H1 (cell line): ENCODE results near the gene PEAK1. TPM values are rescaled to one million over a fixed set of nuclear protein-coding genes. Genes with fewer than 3 reads are reported as not detected.

Experiments used
- CTCF ChIA-PET: fragments of 300-600 bp; sonication (Branson Sonifier 250); formaldehyde crosslinking; loops from one replicate; lab custom pipeline; 2021; ENCODE audit not compliant: partially characterized antibody; lab: Charles Lee
- POLR2A ChIA-PET: fragments of 300-600 bp; sonication (Branson Sonifier 250); formaldehyde crosslinking; loops from one replicate; lab custom pipeline; 2021; ENCODE audit warnings: inconsistent platforms; ENCODE audit not compliant: partially characterized antibody; lab: Charles Lee
- DNase-seq, 2 experiments: peaks; one replicate each; pipeline versions ENCODE4 v3.0.0 to v3.0.0-alpha.2; 2010 to 2022; ENCODE audit warnings: low spot score in 2 of 2, low read depth in 1 of 2, mixed read lengths in 1 of 2
- FAIRE-seq: peaks from 2 replicates; lab custom pipeline; 2011; peaks lifted over from hg19 to GRCh38; lab: Jason Lieb, UNC
- H2AFZ ChIP-seq: 2 replicates; pipeline ENCODE4 v1.8.1; 2012; ENCODE audit warnings: low read length, inconsistent platforms
- H2AK5ac ChIP-seq: 2 replicates; pipeline ENCODE4 v1.6.1; 2013; ENCODE audit warnings: low read depth, low read length
- H2BK120ac ChIP-seq: replicated peaks from 2 replicates; pipeline ENCODE3; 2013; ENCODE audit warnings: low read depth, low read length, inconsistent platforms
- H2BK12ac ChIP-seq: 2 replicates; pipeline ENCODE4 v1.6.1; 2013; ENCODE audit warnings: low read depth, low read length
- H2BK15ac ChIP-seq: 2 replicates; pipeline ENCODE4 v1.6.1; 2013; ENCODE audit warnings: low read length
- H2BK20ac ChIP-seq: 2 replicates; pipeline ENCODE4 v1.6.1; 2013; ENCODE audit warnings: low read length
- H2BK5ac ChIP-seq: 2 replicates; pipeline ENCODE4 v1.6.1; 2013; ENCODE audit warnings: low read depth, low read length
- H3K14ac ChIP-seq: 2 replicates; pipeline ENCODE4 v1.6.1; 2013; ENCODE audit warnings: inconsistent platforms; ENCODE audit not compliant: insufficient read length
- H3K18ac ChIP-seq: 2 replicates; pipeline ENCODE4 v1.6.1; 2013; ENCODE audit warnings: low read length; ENCODE audit errors: extremely low read depth
- H3K23ac ChIP-seq: 2 replicates; pipeline ENCODE4 v1.6.1; 2013; ENCODE audit warnings: inconsistent platforms; ENCODE audit not compliant: insufficient read length
- H3K23me2 ChIP-seq: 2 replicates; pipeline ENCODE4 v1.6.1; 2013; ENCODE audit warnings: low read depth, low read length
- H3K27ac ChIP-seq: 2 replicates; pipeline ENCODE4 v1.6.1; 2011; ENCODE audit warnings: low read depth, low read length, inconsistent platforms
- H3K27me3 ChIP-seq, 4 experiments: replicated peaks in 1 of 4; 1 replicate in 1 of 4; 2 replicates in 3 of 4; pipeline versions ENCODE4 v1.6.1 to v1.8.1; 2011 to 2013; ENCODE audit warnings: low read length in 3 of 4, mild to moderate bottlenecking in 3 of 4, inconsistent platforms in 2 of 4, mixed read lengths in 2 of 4, moderate library complexity in 1 of 4; ENCODE audit not compliant: control insufficient read depth in 3 of 4, insufficient read depth in 3 of 4; ENCODE audit errors: extremely low read depth in 1 of 4
- H3K36me3 ChIP-seq, 4 experiments: 2 replicates each; pipeline versions ENCODE4 v1.6.1 to v1.8.1; 2011 to 2013; ENCODE audit warnings: mild to moderate bottlenecking in 4 of 4, low read length in 3 of 4, moderate library complexity in 2 of 4, control low read depth in 1 of 4, inconsistent platforms in 1 of 4; ENCODE audit not compliant: insufficient read depth in 4 of 4, control insufficient read depth in 2 of 4
- H3K4ac ChIP-seq: replicated peaks from 2 replicates; pipeline ENCODE3; 2013; ENCODE audit warnings: low read length, low read depth, mixed read lengths, inconsistent platforms; ENCODE audit not compliant: insufficient read length
- H3K4me1 ChIP-seq, 4 experiments: replicated peaks in 1 of 4; 1 replicate in 1 of 4; 2 replicates in 3 of 4; pipeline versions ENCODE4 v1.6.1 to v1.8.1; 2011 to 2013; ENCODE audit warnings: low read length in 3 of 4, inconsistent platforms in 2 of 4, mixed read lengths in 1 of 4; ENCODE audit not compliant: insufficient read depth in 4 of 4, control insufficient read depth in 3 of 4
- H3K4me2 ChIP-seq, 2 experiments: 2 replicates each; pipeline versions ENCODE4 v1.6.1 to v1.8.1; 2011 to 2013; ENCODE audit warnings: low read depth in 2 of 2, low read length in 2 of 2, control low read depth in 1 of 2, inconsistent platforms in 1 of 2, mild to moderate bottlenecking in 1 of 2; ENCODE audit not compliant: insufficient read depth in 1 of 2
- H3K4me3 ChIP-seq, 4 experiments: fragments of 200-600, 300-600 bp in 1 of 4; sonication (generic), shearing (Covaris generic), sonication (Bioruptor Twin) in 1 of 4; 2 replicates each; pipeline versions ENCODE4 v1.5.1 to v1.8.1; 2011 to 2016; ENCODE audit warnings: low read length in 4 of 4, low read depth in 3 of 4, control low read depth in 2 of 4, inconsistent platforms in 2 of 4, mild to moderate bottlenecking in 2 of 4, mixed read lengths in 1 of 4, moderate library complexity in 1 of 4; ENCODE audit not compliant: insufficient read depth in 2 of 4; ENCODE audit errors: extremely low read depth in 1 of 4
- H3K56ac ChIP-seq: replicated peaks from 2 replicates; pipeline ENCODE3; 2013; ENCODE audit warnings: low read depth, mild to moderate bottlenecking, mixed read lengths, low read length, inconsistent platforms; ENCODE audit not compliant: insufficient read length
- H3K79me1 ChIP-seq: 2 replicates; pipeline ENCODE4 v1.6.1; 2013; ENCODE audit warnings: low read depth, low read length, control low read depth
- H3K79me2 ChIP-seq, 2 experiments: 2 replicates each; pipeline versions ENCODE4 v1.6.1 to v1.8.1; 2012 to 2013; ENCODE audit warnings: low read length in 2 of 2, mild to moderate bottlenecking in 2 of 2, inconsistent platforms in 1 of 2; ENCODE audit not compliant: insufficient read depth in 2 of 2, control insufficient read depth in 1 of 2
- H3K9ac ChIP-seq, 4 experiments: replicated peaks in 1 of 4; 1 replicate in 1 of 4; 2 replicates in 3 of 4; pipeline versions ENCODE4 v1.6.1 to v1.8.1; 2011 to 2013; ENCODE audit warnings: low read depth in 3 of 4, low read length in 3 of 4, control low read depth in 2 of 4, mild to moderate bottlenecking in 2 of 4, moderate library complexity in 2 of 4, inconsistent platforms in 1 of 4; ENCODE audit errors: extremely low read depth in 1 of 4
- H3K9me3 ChIP-seq, 2 experiments: 2 replicates each; pipeline versions ENCODE4 v1.6.1 to v1.8.1; 2012 to 2013; ENCODE audit warnings: mild to moderate bottlenecking in 2 of 2, moderate library complexity in 2 of 2, control low read depth in 1 of 2, inconsistent platforms in 1 of 2, low read depth in 1 of 2, low read length in 1 of 2, mixed read lengths in 1 of 2; ENCODE audit not compliant: insufficient read depth in 2 of 2
- H4K20me1 ChIP-seq, 2 experiments: replicated peaks in 1 of 2; 2 replicates each; pipeline versions ENCODE3 to v1.8.1; 2011 to 2013; ENCODE audit warnings: inconsistent platforms in 2 of 2, low read length in 2 of 2, mild to moderate bottlenecking in 1 of 2; ENCODE audit not compliant: insufficient read depth in 2 of 2, control insufficient read depth in 1 of 2
- H4K5ac ChIP-seq: 2 replicates; pipeline ENCODE4 v1.6.1; 2013; ENCODE audit warnings: low read length, low read depth, mixed read lengths, inconsistent platforms; ENCODE audit not compliant: insufficient read length
- H4K8ac ChIP-seq: 2 replicates; pipeline ENCODE4 v1.8.0; 2013; ENCODE audit warnings: mild to moderate bottlenecking, moderate library complexity, low read length, inconsistent platforms; ENCODE audit not compliant: insufficient read depth; ENCODE audit errors: extremely low read depth
- H4K91ac ChIP-seq: replicated peaks from 2 replicates; pipeline ENCODE3; 2013; ENCODE audit warnings: low read length, mixed read lengths, inconsistent platforms; ENCODE audit not compliant: insufficient read length
- BACH1 ChIP-seq: IDR thresholded peaks from 2 replicates; pipeline ENCODE4 v1.6.1; 2012; ENCODE audit warnings: low read length, improper control_type of control experiment
- BCL11A ChIP-seq, 2 experiments: IDR thresholded peaks; one replicate each; pipeline ENCODE4 v1.6.1; 2011; ENCODE audit warnings: low read depth in 2 of 2, low read length in 2 of 2, mild to moderate bottlenecking in 2 of 2
- CHD2 ChIP-seq: IDR thresholded peaks from 2 replicates; pipeline ENCODE4 v1.6.1; 2012; ENCODE audit warnings: low read length, improper control_type of control experiment
- CREB1 ChIP-seq: IDR thresholded peaks from 2 replicates; pipeline ENCODE4 v1.6.1; 2012; ENCODE audit warnings: inconsistent platforms
- CTBP2 ChIP-seq: IDR thresholded peaks from 2 replicates; pipeline ENCODE4 v1.7.0; 2011; ENCODE audit warnings: borderline replicate concordance, mild to moderate bottlenecking, moderate library complexity, mixed read lengths, low read length; ENCODE audit not compliant: insufficient read depth, insufficient read length
- EP300 ChIP-seq, 2 experiments: IDR thresholded peaks; 1 replicate in 1 of 2; 2 replicates in 1 of 2; pipeline ENCODE4 v1.6.1; 2011 to 2012; ENCODE audit warnings: low read depth in 2 of 2, low read length in 2 of 2, mild to moderate bottlenecking in 2 of 2, borderline replicate concordance in 1 of 2, inconsistent platforms in 1 of 2, moderate library complexity in 1 of 2
- HDAC2 ChIP-seq, 2 experiments: fragments of 300-600 bp in 1 of 2; sonication (generic) in 1 of 2; IDR thresholded peaks; 2 replicates each; pipeline ENCODE4 v1.6.1; 2011 to 2012; ENCODE audit warnings: low read depth in 2 of 2, low read length in 2 of 2, mild to moderate bottlenecking in 2 of 2, moderate library complexity in 2 of 2, borderline replicate concordance in 1 of 2, inconsistent platforms in 1 of 2
- KDM1A ChIP-seq: fragments of 200-600, 300-600 bp; sonication (generic); IDR thresholded peaks from 2 replicates; pipeline ENCODE4 v1.7.1; 2016; ENCODE audit warnings: mild to moderate bottlenecking, low read length, borderline replicate concordance
- MAFK ChIP-seq: IDR thresholded peaks from 2 replicates; pipeline ENCODE4 v1.6.1; 2012; ENCODE audit warnings: low read depth, mild to moderate bottlenecking, improper control_type of control experiment, low read length
- TEAD4 ChIP-seq: IDR thresholded peaks from 2 replicates; pipeline ENCODE4 v1.6.1; 2012; ENCODE audit warnings: low read depth, low read length, inconsistent platforms, mixed read lengths
- WGBS, 2 experiments: shearing (Covaris generic) in 1 of 2; methylation state at CpG; one replicate each; pipeline versions ENCODE4 v1.1.6 to v1.1.7; 2013 to 2015; ENCODE audit warnings: low lambda C conversion rate in 2 of 2, mixed read lengths in 2 of 2, inconsistent platforms in 1 of 2, low coverage in 1 of 2, missing lambda C conversion rate in 1 of 2; ENCODE audit not compliant: insufficient replicate concordance in 2 of 2, insufficient coverage in 1 of 2, insufficient read length in 1 of 2; ENCODE audit errors: extremely low coverage in 1 of 2, missing lambda C conversion rate in 1 of 2; 5-methylcytosine and 5-hydroxymethylcytosine counted together
- polyA plus RNA-seq, 7 experiments: library from polyadenylated mRNA; depleted of rRNA in 3 of 7; stranded (reverse) in 5 of 7; unstranded in 2 of 7; fragments of >200 nt in 5 of 7; fragments of 200-250 nt in 2 of 7; gene quantifications; 1 replicate in 5 of 7; 2 replicates in 1 of 7; 4 replicates in 1 of 7; pipeline versions ENCODE4 v1.2.1 to v1.2.3, GENCODE V29; 2011 to 2013; ENCODE audit warnings: missing spikeins in 2 of 7, mixed read lengths in 2 of 7
- total RNA-seq: library from RNA; stranded (reverse); fragmentation: NEBNext Ultra II Directional; extraction: Animal tissue kit (Norgen Biotek cat#: 25700); gene quantifications from 2 replicates; pipeline ENCODE4 v1.2.1, GENCODE V29; 2021
- TF ChIP-seq, protein P1 (sequence below), 3 experiments: IDR thresholded peaks; 1 replicate in 2 of 3; 2 replicates in 1 of 3; pipeline versions ENCODE4 v1.5.1 to v1.6.1; 2011; ENCODE audit warnings: low read length in 3 of 3, mild to moderate bottlenecking in 3 of 3, inconsistent platforms in 2 of 3, low read depth in 1 of 3, moderate library complexity in 1 of 3; ENCODE audit not compliant: insufficient read depth in 1 of 3; ENCODE audit errors: control extremely low read depth in 1 of 3

PEAK1 gene
- total and polyA plus RNA-seq, 2 of the 8 experiments (the other 6 are each of a cell fraction or from before 2014, with no cell fraction given), result 8.8 to 44.8 TPM

DNA sequence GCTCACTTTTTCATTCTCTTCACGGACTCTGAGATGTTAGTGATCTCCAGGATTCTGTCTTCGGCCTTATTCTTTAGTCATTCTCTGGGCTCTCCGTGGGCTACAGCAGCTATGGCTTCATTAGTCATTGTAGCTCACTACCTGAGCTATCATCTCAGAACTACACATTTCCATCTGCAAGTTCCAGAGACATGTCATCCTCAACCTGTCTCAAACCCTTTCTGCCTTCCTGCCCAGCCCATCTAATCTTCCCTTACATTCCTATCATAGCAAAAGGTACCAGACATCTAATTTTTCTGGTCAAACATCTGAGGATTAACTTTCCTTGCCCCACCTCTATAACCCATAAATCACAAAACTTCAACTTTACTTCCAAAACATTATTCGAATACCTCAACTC, 362.2 kb downstream of the PEAK1 start:
- Histone ChIP-seq H3K14ac (no peak overlapping the region), H3K23ac (no peak overlapping the region), H3K4me3 (no peak overlapping the region), H3K27ac (no peak overlapping the region), H4K91ac (no peak overlapping the region), H3K4me2 (no peak overlapping the region), H4K20me1 (peaks cover 5 to 10% of the 10 kb centered on the region in 2 experiments), H2BK120ac (no peak overlapping the region), H3K9me3 (no peaks in the 10 kb centered on the region), H3K56ac (no peak overlapping the region), H4K8ac (no peak overlapping the region), H3K18ac (no peak overlapping the region), H2AFZ (no peak overlapping the region), H2BK20ac (no peak overlapping the region), H3K4me1 (peaks cover 0 to 8% (median 3%) of the 10 kb centered on the region in 4 experiments; a peak in 3 of 7 replicates), H2BK15ac (no peak overlapping the region), H3K4ac (no peak overlapping the region), H2BK12ac (no peak overlapping the region), H3K79me2 (peaks cover 0 to 60% of the 10 kb centered on the region in 2 experiments; a peak in 2 of 4 replicates), H3K79me1 (no peaks in the 10 kb centered on the region), H3K27me3 (no peaks in the 10 kb centered on the region), H3K23me2 (no peaks in the 10 kb centered on the region), H2AK5ac (no peak overlapping the region), H4K5ac (no peak overlapping the region), H2BK5ac (no peak overlapping the region), H3K36me3 (peaks cover 0 to under 1% (median under 1%) of the 10 kb centered on the region in 4 experiments; a peak in 2 of 8 replicates), H3K9ac (no peak overlapping the region)
- DNase-seq (no peak), FAIRE-seq (no peak)
- ChIA-PET POLR2A (no interaction called here), CTCF (interaction anchor here (0.6 to 1.3 kb wide), 5 partner anchors 9 to 259 kb away, joined by 3 to 5 read pairs (median 3); no protein-coding TSS in a partner anchor)
- WGBS, 2 experiments, result 86 to 100% methylated on average over 1 to 4 of the region's 4 CpGs
- no peak for TF ChIP-seq CTBP2
- TF ChIP-seq, protein P1, sequence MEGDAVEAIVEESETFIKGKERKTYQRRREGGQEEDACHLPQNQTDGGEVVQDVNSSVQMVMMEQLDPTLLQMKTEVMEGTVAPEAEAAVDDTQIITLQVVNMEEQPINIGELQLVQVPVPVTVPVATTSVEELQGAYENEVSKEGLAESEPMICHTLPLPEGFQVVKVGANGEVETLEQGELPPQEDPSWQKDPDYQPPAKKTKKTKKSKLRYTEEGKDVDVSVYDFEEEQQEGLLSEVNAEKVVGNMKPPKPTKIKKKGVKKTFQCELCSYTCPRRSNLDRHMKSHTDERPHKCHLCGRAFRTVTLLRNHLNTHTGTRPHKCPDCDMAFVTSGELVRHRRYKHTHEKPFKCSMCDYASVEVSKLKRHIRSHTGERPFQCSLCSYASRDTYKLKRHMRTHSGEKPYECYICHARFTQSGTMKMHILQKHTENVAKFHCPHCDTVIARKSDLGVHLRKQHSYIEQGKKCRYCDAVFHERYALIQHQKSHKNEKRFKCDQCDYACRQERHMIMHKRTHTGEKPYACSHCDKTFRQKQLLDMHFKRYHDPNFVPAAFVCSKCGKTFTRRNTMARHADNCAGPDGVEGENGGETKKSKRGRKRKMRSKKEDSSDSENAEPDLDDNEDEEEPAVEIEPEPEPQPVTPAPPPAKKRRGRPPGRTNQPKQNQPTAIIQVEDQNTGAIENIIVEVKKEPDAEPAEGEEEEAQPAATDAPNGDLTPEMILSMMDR (IDR thresholded peaks at IDR 0.05; ENCODE audit: control extremely low read depth in 1 of 3, insufficient read depth in 1 of 3, low read depth in 1 of 3, low read length in 3 of 3), result no peak
- TF ChIP-seq MAFK, result no peak
- no peak for TF ChIP-seq HDAC2 (IDR thresholded peaks at IDR 0.05; ENCODE audit: borderline replicate concordance in 1 of 2, low read depth in 2 of 2, low read length in 2 of 2)
- no peak for TF ChIP-seq BCL11A (IDR thresholded peaks at IDR 0.05; ENCODE audit: low read depth in 2 of 2, low read length in 2 of 2)
- no peak for TF ChIP-seq BACH1
- no peak for TF ChIP-seq CREB1
- TF ChIP-seq EP300 (IDR thresholded peaks at IDR 0.05; ENCODE audit: borderline replicate concordance in 1 of 2, low read depth in 2 of 2, low read length in 2 of 2), result no peak
- no peak for TF ChIP-seq TEAD4
- TF ChIP-seq KDM1A, result no peak
- no peak for TF ChIP-seq CHD2
